AML-193 (cell line): ENCODE measurements around the gene LEFTY2.
"Not testable (repeated sequence)": the region's sequence is repeated elsewhere in the genome, so short reads cannot be mapped to it uniquely, and the experiment has no call there.

Experiments used
- DNase-seq, 2 experiments: peaks; one replicate each; lab custom pipeline; 2025; lab: John Stamatoyannopoulos, UW

The LEFTY2 gene

GRCh38 chr1:225929462-225929861, 11.6 kb downstream of the LEFTY2 start:
- DNase-seq = not testable (repeated sequence)

- no peak for DNase-seq
Measured at GRCh38 chr1:225928186-225929175, 12.5 kb downstream of the LEFTY2 start.

GRCh38 chr1:225926551-225927113, 14.4 kb downstream of the LEFTY2 start:
- DNase-seq = peak in 1 of 2 experiments; percentile 29

- DNase-seq = peak; percentile 93 to 94
Measured at GRCh38 chr1:225923692-225924555, 17.1 kb downstream of the LEFTY2 start, which contains the start of gene PYCR2. Gene PYCR2 (minus strand): TSS chr1:225924250. CDS start chr1:225924110, 140 bp downstream.

- DNase-seq = no peak
Measured at GRCh38 chr1:225923381-225923691, 17.7 kb downstream of the LEFTY2 start.

GRCh38 chr1:225921734-225922709, 19.0 kb downstream of the LEFTY2 start:
- no peak for DNase-seq

- peak; percentile 72 to 75 for DNase-seq
Measured at GRCh38 chr1:225919906-225920305, 21.1 kb downstream of the LEFTY2 start.

GRCh38 chr1:225918280-225918679, 22.7 kb downstream of the LEFTY2 start:
- no peak for DNase-seq

GRCh38 chr1:225917536-225917935, 23.5 kb downstream of the LEFTY2 start:
- no peak for DNase-seq

GRCh38 chr1:225917101-225917500, 23.9 kb downstream of the LEFTY2 start:
- DNase-seq = no peak

- no peak for DNase-seq
Measured at GRCh38 chr1:225915538-225915991, 25.5 kb downstream of the LEFTY2 start.

- no peak for DNase-seq
Measured at GRCh38 chr1:225914947-225915346, 26.1 kb downstream of the LEFTY2 start.

GRCh38 chr1:225914391-225914790, 26.6 kb downstream of the LEFTY2 start:
- no peak for DNase-seq

- DNase-seq = no peak
Measured at GRCh38 chr1:225911191-225912130, 29.6 kb downstream of the LEFTY2 start.

- no peak for DNase-seq
Measured at GRCh38 chr1:225909477-225909876, 31.5 kb downstream of the LEFTY2 start.

GRCh38 chr1:225908773-225909172, 32.2 kb downstream of the LEFTY2 start:
- no peak for DNase-seq

- DNase-seq = no peak
Measured at GRCh38 chr1:225908013-225908640, 32.9 kb downstream of the LEFTY2 start.

- no peak for DNase-seq
Measured at GRCh38 chr1:225907341-225907740, 33.7 kb downstream of the LEFTY2 start.

- DNase-seq = no peak
Measured at GRCh38 chr1:225906467-225906866, 34.6 kb downstream of the LEFTY2 start.
